ENCODE results near the gene SCAP.
A peak's percentile ranks its signal among the peaks of the same experiment; 100 is the strongest.
"Not testable (repeated sequence)": the region's sequence is repeated elsewhere in the genome, so short reads cannot be mapped to it uniquely, and the experiment has no call there.

SCAP gene

GRCh38 chr3:47381317-47382157 is 94.2 kb downstream of the SCAP start:
- Histone ChIP-seq H3K4me1 (ENCODE audit: insufficient read depth, low read length) (peaks cover 14% of the 10 kb centered on the region), H3K9me3 (ENCODE audit: low read length) (no peaks in the 10 kb centered on the region), H2AFZ (ENCODE audit: low read depth, low read length) (peak overlapping the region; percentile 72), H3K27me3 (ENCODE audit: insufficient read depth, low read length) (no peaks in the 10 kb centered on the region), H3K4me3 (ENCODE audit: low read length) (peak overlapping the region; percentile 89), H3K36me3 (ENCODE audit: insufficient read depth, low read length) (peaks cover 10% of the 10 kb centered on the region)

GRCh38 chr3:47380601-47381316 is 95.0 kb downstream of the SCAP start, which contains the start of gene PTPN23:
TSS of gene PTPN23 (plus strand) at chr3:47381021. CDS start at chr3:47381097, 76 bp downstream.
- Histone ChIP-seq H3K4me3 (ENCODE audit: low read length) (peak within 1 kb of the TSS; percentile 89), H2AFZ (ENCODE audit: low read depth, low read length) (peak within 1 kb of the TSS; percentile 72), H3K27me3 (ENCODE audit: insufficient read depth, low read length) (no peaks in the 10 kb centered on the region), H3K9me3 (ENCODE audit: low read length) (no peaks in the 10 kb centered on the region), H3K4me1 (ENCODE audit: insufficient read depth, low read length) (peaks cover 14% of the 10 kb centered on the region), H3K36me3 (ENCODE audit: insufficient read depth, low read length) (peaks cover 7% of the 10 kb centered on the region)

GRCh38 chr3:47380026-47380600 is 95.6 kb downstream of the SCAP start:
- Histone ChIP-seq H3K9me3 (ENCODE audit: low read length) (no peaks in the 10 kb centered on the region), H3K4me1 (ENCODE audit: insufficient read depth, low read length) (peaks cover 14% of the 10 kb centered on the region), H2AFZ (ENCODE audit: low read depth, low read length) (peak overlapping the region; percentile 72), H3K27me3 (ENCODE audit: insufficient read depth, low read length) (no peaks in the 10 kb centered on the region), H3K36me3 (ENCODE audit: insufficient read depth, low read length) (peaks cover 3% of the 10 kb centered on the region), H3K4me3 (ENCODE audit: low read length) (peak overlapping the region; percentile 89)

- H3K4me1 ChIP-seq (ENCODE audit: insufficient read depth, low read length): peaks cover 14% of the 10 kb centered on the region
Observed at GRCh38 chr3:47379411-47379899, 96.3 kb downstream of the SCAP start.

GRCh38 chr3:47378869-47379268 is 96.9 kb downstream of the SCAP start:
- Histone ChIP-seq H3K36me3 (ENCODE audit: insufficient read depth, low read length) (no peaks in the 10 kb centered on the region), H3K27me3 (ENCODE audit: insufficient read depth, low read length) (no peaks in the 10 kb centered on the region), H3K4me1 (ENCODE audit: insufficient read depth, low read length) (peaks cover 14% of the 10 kb centered on the region), H3K4me3 (ENCODE audit: low read length) (no peak overlapping the region), H3K9me3 (ENCODE audit: low read length) (no peaks in the 10 kb centered on the region), H2AFZ (ENCODE audit: low read depth, low read length) (no peak overlapping the region)

More at GRCh38 chr3:47379411-47379899, 96.3 kb downstream of the SCAP start:
- no peaks in the 10 kb centered on the region for H3K36me3 ChIP-seq (ENCODE audit: insufficient read depth, low read length)
- peak overlapping the region; percentile 89 for H3K4me3 ChIP-seq (ENCODE audit: low read length)
- H3K9me3 ChIP-seq (ENCODE audit: low read length): no peaks in the 10 kb centered on the region
- no peaks in the 10 kb centered on the region for H3K27me3 ChIP-seq (ENCODE audit: insufficient read depth, low read length)
- H2AFZ ChIP-seq (ENCODE audit: low read depth, low read length): no peak overlapping the region

- H3K4me3 ChIP-seq (ENCODE audit: low read length): no peak overlapping the region
- H3K27me3 ChIP-seq (ENCODE audit: insufficient read depth, low read length): no peaks in the 10 kb centered on the region
Observed at GRCh38 chr3:47377186-47377585, 98.6 kb downstream of the SCAP start.

GRCh38 chr3:47376393-47376792 is 99.3 kb downstream of the SCAP start:
- peaks cover 8% of the 10 kb centered on the region for H3K4me1 ChIP-seq (ENCODE audit: insufficient read depth, low read length)
- H3K27me3 ChIP-seq (ENCODE audit: insufficient read depth, low read length): no peaks in the 10 kb centered on the region
- H3K9me3 ChIP-seq (ENCODE audit: low read length): no peaks in the 10 kb centered on the region
- no peaks in the 10 kb centered on the region for H3K36me3 ChIP-seq (ENCODE audit: insufficient read depth, low read length)
- H3K4me3 ChIP-seq (ENCODE audit: low read length): no peak overlapping the region
- no peak overlapping the region for H2AFZ ChIP-seq (ENCODE audit: low read depth, low read length)

More at GRCh38 chr3:47377186-47377585, 98.6 kb downstream of the SCAP start:
- Histone ChIP-seq H2AFZ (ENCODE audit: low read depth, low read length) (no peak overlapping the region), H3K9me3 (ENCODE audit: low read length) (no peaks in the 10 kb centered on the region), H3K4me1 (ENCODE audit: insufficient read depth, low read length) (peaks cover 14% of the 10 kb centered on the region), H3K36me3 (ENCODE audit: insufficient read depth, low read length) (no peaks in the 10 kb centered on the region)

- Histone ChIP-seq H2AFZ (ENCODE audit: low read depth, low read length) (no peak overlapping the region), H3K9me3 (ENCODE audit: low read length) (no peaks in the 10 kb centered on the region), H3K36me3 (ENCODE audit: insufficient read depth, low read length) (no peaks in the 10 kb centered on the region), H3K27me3 (ENCODE audit: insufficient read depth, low read length) (no peaks in the 10 kb centered on the region), H3K4me1 (ENCODE audit: insufficient read depth, low read length) (peaks cover 3% of the 10 kb centered on the region), H3K4me3 (ENCODE audit: low read length) (no peak overlapping the region)
Observed at GRCh38 chr3:47374587-47374986, 101.2 kb downstream of the SCAP start.

- H2AFZ ChIP-seq (ENCODE audit: low read depth, low read length): no peak overlapping the region
- no peaks in the 10 kb centered on the region for H3K4me1 ChIP-seq (ENCODE audit: insufficient read depth, low read length)
- H3K36me3 ChIP-seq (ENCODE audit: insufficient read depth, low read length): no peaks in the 10 kb centered on the region
- H3K9me3 ChIP-seq (ENCODE audit: low read length): no peaks in the 10 kb centered on the region
- no peaks in the 10 kb centered on the region for H3K27me3 ChIP-seq (ENCODE audit: insufficient read depth, low read length)
- H3K4me3 ChIP-seq (ENCODE audit: low read length): no peak overlapping the region
Observed at GRCh38 chr3:47370887-47371697, 104.6 kb downstream of the SCAP start.

GRCh38 chr3:47370020-47370419 is 105.7 kb downstream of the SCAP start:
- H3K36me3 ChIP-seq (ENCODE audit: insufficient read depth, low read length); H3K27me3 ChIP-seq (ENCODE audit: insufficient read depth, low read length); H3K4me1 ChIP-seq (ENCODE audit: insufficient read depth, low read length); H2AFZ ChIP-seq (ENCODE audit: low read depth, low read length); H3K9me3 ChIP-seq (ENCODE audit: low read length); H3K4me3 ChIP-seq (ENCODE audit: low read length): not testable (repeated sequence)

GRCh38 chr3:47367631-47368030 is 108.1 kb downstream of the SCAP start:
- Histone ChIP-seq H2AFZ (ENCODE audit: low read depth, low read length) (no peak overlapping the region), H3K4me1 (ENCODE audit: insufficient read depth, low read length) (no peaks in the 10 kb centered on the region), H3K36me3 (ENCODE audit: insufficient read depth, low read length) (no peaks in the 10 kb centered on the region), H3K4me3 (ENCODE audit: low read length) (no peak overlapping the region), H3K27me3 (ENCODE audit: insufficient read depth, low read length) (no peaks in the 10 kb centered on the region), H3K9me3 (ENCODE audit: low read length) (no peaks in the 10 kb centered on the region)

GRCh38 chr3:47366833-47367232 is 108.9 kb downstream of the SCAP start:
- H3K9me3 ChIP-seq (ENCODE audit: low read length): no peaks in the 10 kb centered on the region
- H3K4me1 ChIP-seq (ENCODE audit: insufficient read depth, low read length): no peaks in the 10 kb centered on the region
- H3K4me3 ChIP-seq (ENCODE audit: low read length): no peak overlapping the region
- H2AFZ ChIP-seq (ENCODE audit: low read depth, low read length): no peak overlapping the region
- H3K27me3 ChIP-seq (ENCODE audit: insufficient read depth, low read length): no peaks in the 10 kb centered on the region
- no peaks in the 10 kb centered on the region for H3K36me3 ChIP-seq (ENCODE audit: insufficient read depth, low read length)

Measured in neuron (in vitro differentiated cells).